AML-193 (cell line): Measurements from ENCODE around the gene SNRNP35.
"Not testable (repeated sequence)": the region's sequence is repeated elsewhere in the genome, so short reads cannot be mapped to it uniquely, and the experiment has no call there.

Source experiments
- DNase-seq, 2 experiments: peaks; one replicate each; lab custom pipeline; 2025; lab: John Stamatoyannopoulos, UW

Gene SNRNP35

GRCh38 chr12:123489580-123489979, 31.6 kb downstream of the SNRNP35 start:
- no peak for DNase-seq

- no peak for DNase-seq
Measured at GRCh38 chr12:123490089-123490488, 32.1 kb downstream of the SNRNP35 start.

- no peak for DNase-seq
Measured at GRCh38 chr12:123491056-123491455, 33.1 kb downstream of the SNRNP35 start.

- DNase-seq, result no peak
Measured at GRCh38 chr12:123491481-123491880, 33.5 kb downstream of the SNRNP35 start.

- DNase-seq, result not testable (repeated sequence)
Measured at GRCh38 chr12:123492339-123493039, 34.5 kb downstream of the SNRNP35 start.

GRCh38 chr12:123494124-123494851, 36.3 kb downstream of the SNRNP35 start:
- DNase-seq, result no peak

- no peak for DNase-seq
Measured at GRCh38 chr12:123497065-123497464, 39.1 kb downstream of the SNRNP35 start.

GRCh38 chr12:123498126-123498825, 40.3 kb downstream of the SNRNP35 start:
- no peak for DNase-seq

- no peak for DNase-seq
Measured at GRCh38 chr12:123499332-123499731, 41.4 kb downstream of the SNRNP35 start.

GRCh38 chr12:123502163-123502704, 44.3 kb downstream of the SNRNP35 start:
- no peak for DNase-seq

- no peak for DNase-seq
Measured at GRCh38 chr12:123506059-123506842, 48.3 kb downstream of the SNRNP35 start.

- no peak for DNase-seq
Measured at GRCh38 chr12:123506843-123507236, 48.9 kb downstream of the SNRNP35 start.

- no peak for DNase-seq
Measured at GRCh38 chr12:123512838-123513665, 55.1 kb downstream of the SNRNP35 start.

GRCh38 chr12:123513805-123514204, 55.9 kb downstream of the SNRNP35 start:
- no peak for DNase-seq

GRCh38 chr12:123514582-123515221, 56.8 kb downstream of the SNRNP35 start:
- not testable (repeated sequence) for DNase-seq

GRCh38 chr12:123516216-123516780, 58.4 kb downstream of the SNRNP35 start:
- no peak for DNase-seq
